ENCODE measurements around the gene CITED4. TPM values are rescaled to one million over a fixed set of nuclear protein-coding genes. Genes with fewer than 3 reads are reported as not detected.

The CITED4 gene, protein sequence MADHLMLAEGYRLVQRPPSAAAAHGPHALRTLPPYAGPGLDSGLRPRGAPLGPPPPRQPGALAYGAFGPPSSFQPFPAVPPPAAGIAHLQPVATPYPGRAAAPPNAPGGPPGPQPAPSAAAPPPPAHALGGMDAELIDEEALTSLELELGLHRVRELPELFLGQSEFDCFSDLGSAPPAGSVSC
- total RNA-seq (ENCODE audit: unreplicated experiment) = 3.6 TPM
- long read RNA-seq = 0 reads

- Mint-ChIP-seq H3K27ac (ENCODE audit: unreplicated experiment) (peak within 1 kb of the TSS; percentile 24), H3K27me3 (ENCODE audit: unreplicated experiment) (peaks cover 17% of the 10 kb centered on the region), H3K9me3 (ENCODE audit: unreplicated experiment) (no peaks in the 10 kb centered on the region), H3K36me3 (ENCODE audit: low read depth, unreplicated experiment) (no peaks in the 10 kb centered on the region), H3K4me3 (ENCODE audit: unreplicated experiment) (peak within 1 kb of the TSS; percentile 86), H3K4me1 (ENCODE audit: unreplicated experiment) (peaks cover 7% of the 10 kb centered on the region)
- peak; percentile 94 for DNase-seq (ENCODE audit: low spot score)
- TF ChIP-seq CTCF (IDR thresholded peaks at IDR 0.05; ENCODE audit: unreplicated experiment) = no peak
These were observed at the start of gene CITED4 for GRCh38 chr1:40862008-40862863. Gene CITED4, minus strand, starts transcription at chr1:40862363. Its CDS starts 236 bp downstream, at chr1:40862127.

DNA sequence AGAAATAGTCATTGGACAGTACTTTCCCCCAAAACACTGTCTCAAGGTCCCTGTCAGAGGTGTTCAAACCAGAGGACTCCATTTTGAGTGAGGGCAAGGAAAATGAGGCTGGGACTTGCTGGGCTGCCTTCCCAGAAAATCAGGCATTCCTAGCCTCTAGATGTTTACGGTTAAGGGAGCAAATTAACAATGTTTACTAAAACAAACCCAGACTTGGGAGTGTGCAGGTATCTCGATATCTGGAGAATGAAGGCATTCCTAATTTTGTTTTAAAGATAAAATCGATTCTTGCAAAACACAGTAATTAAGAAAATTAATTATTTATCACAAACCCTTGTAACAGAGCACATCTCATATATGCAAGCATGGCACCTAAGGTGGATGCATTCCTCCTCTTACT is 48.9 kb upstream of the CITED4 start:
- Mint-ChIP-seq H3K27me3 (ENCODE audit: unreplicated experiment) (peaks cover 2% of the 10 kb centered on the region), H3K4me3 (ENCODE audit: unreplicated experiment) (no peak overlapping the region), H3K4me1 (ENCODE audit: unreplicated experiment) (peaks cover 3% of the 10 kb centered on the region), H3K36me3 (ENCODE audit: low read depth, unreplicated experiment) (no peaks in the 10 kb centered on the region), H3K9me3 (ENCODE audit: unreplicated experiment) (no peaks in the 10 kb centered on the region), H3K27ac (ENCODE audit: unreplicated experiment) (no peak overlapping the region)
- no peak for DNase-seq (ENCODE audit: low spot score)
- TF ChIP-seq CTCF (IDR thresholded peaks at IDR 0.05; ENCODE audit: unreplicated experiment) = no peak

DNA sequence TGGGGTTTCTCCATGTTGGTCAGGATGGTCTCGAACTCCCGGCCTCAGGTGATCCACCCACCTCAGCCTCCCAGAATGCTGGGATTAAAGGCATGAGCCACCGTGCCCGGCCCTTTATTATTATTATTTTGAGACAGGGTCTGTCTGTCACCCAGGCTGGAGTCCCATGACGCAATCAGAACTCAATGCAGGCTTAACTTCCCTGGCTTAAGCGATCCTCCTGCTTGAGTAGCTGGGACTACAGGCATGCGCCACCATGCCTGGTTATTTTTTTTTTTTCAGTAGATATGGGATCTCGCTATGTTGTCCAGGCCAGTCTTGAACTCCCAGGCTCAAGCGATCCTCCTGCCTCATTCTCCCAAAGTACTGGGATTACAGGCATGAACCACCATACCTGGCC is 47.1 kb upstream of the CITED4 start:
- no peak overlapping the region for H3K4me3 Mint-ChIP-seq (ENCODE audit: unreplicated experiment)

DNA sequence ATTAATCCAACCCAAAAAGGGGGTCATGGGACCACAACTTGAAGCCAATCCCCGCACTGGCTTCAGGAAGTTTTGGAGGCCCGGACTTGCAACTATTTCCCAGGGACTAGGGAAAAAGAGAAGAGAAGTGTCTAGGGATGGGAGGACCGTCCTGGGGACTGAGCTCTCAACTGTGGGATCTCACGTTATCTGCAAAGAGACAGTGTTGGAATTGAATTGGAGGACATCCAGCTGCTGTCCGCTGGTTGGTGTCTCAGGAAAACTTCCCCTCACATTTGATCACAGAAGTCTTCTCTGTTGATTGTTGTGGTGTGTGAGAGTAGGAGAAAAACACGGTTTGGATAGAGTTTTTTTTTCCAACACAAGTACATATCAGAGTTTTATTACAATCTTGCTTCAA is 46.2 kb upstream of the CITED4 start:
- Mint-ChIP-seq H3K36me3 (ENCODE audit: low read depth, unreplicated experiment) (no peaks in the 10 kb centered on the region), H3K4me1 (ENCODE audit: unreplicated experiment) (peaks cover 3% of the 10 kb centered on the region), H3K4me3 (ENCODE audit: unreplicated experiment) (no peak overlapping the region), H3K27me3 (ENCODE audit: unreplicated experiment) (no peaks in the 10 kb centered on the region), H3K9me3 (ENCODE audit: unreplicated experiment) (no peaks in the 10 kb centered on the region), H3K27ac (ENCODE audit: unreplicated experiment) (no peak overlapping the region)
- TF ChIP-seq CTCF (IDR thresholded peaks at IDR 0.05; ENCODE audit: unreplicated experiment) = no peak
- no peak for DNase-seq (ENCODE audit: low spot score)

More for the DNA sequence above, 47.1 kb upstream of the CITED4 start:
- Mint-ChIP-seq H3K4me1 (ENCODE audit: unreplicated experiment) (peaks cover 3% of the 10 kb centered on the region), H3K27ac (ENCODE audit: unreplicated experiment) (no peak overlapping the region), H3K27me3 (ENCODE audit: unreplicated experiment) (no peaks in the 10 kb centered on the region), H3K9me3 (ENCODE audit: unreplicated experiment) (no peaks in the 10 kb centered on the region), H3K36me3 (ENCODE audit: low read depth, unreplicated experiment) (no peaks in the 10 kb centered on the region)
- no peak for DNase-seq (ENCODE audit: low spot score)
- TF ChIP-seq CTCF (IDR thresholded peaks at IDR 0.05; ENCODE audit: unreplicated experiment) = no peak

- H3K36me3 Mint-ChIP-seq (ENCODE audit: low read depth, unreplicated experiment) = no peaks in the 10 kb centered on the region
- no peak for TF ChIP-seq CTCF (IDR thresholded peaks at IDR 0.05; ENCODE audit: unreplicated experiment)
- H3K9me3 Mint-ChIP-seq (ENCODE audit: unreplicated experiment) = no peaks in the 10 kb centered on the region
- H3K27ac Mint-ChIP-seq (ENCODE audit: unreplicated experiment) = no peak overlapping the region
- no peak for DNase-seq (ENCODE audit: low spot score)
- H3K27me3 Mint-ChIP-seq (ENCODE audit: unreplicated experiment) = no peaks in the 10 kb centered on the region
- H3K4me1 Mint-ChIP-seq (ENCODE audit: unreplicated experiment) = peaks cover 3% of the 10 kb centered on the region
- no peak overlapping the region for H3K4me3 Mint-ChIP-seq (ENCODE audit: unreplicated experiment)
These were observed 45.7 kb upstream of the CITED4 start for GRCh38 chr1:40907899-40908298.

Measured in endothelial cell (in vitro differentiated cells).